ENCODE results near the gene HMG20A. TPM values are rescaled to one million over a fixed set of nuclear protein-coding genes. Genes with fewer than 3 reads are reported as not detected.

The HMG20A gene
- total RNA-seq, 2 donors from 2014 or later, result 24.8 to 55.4 TPM

DNA sequence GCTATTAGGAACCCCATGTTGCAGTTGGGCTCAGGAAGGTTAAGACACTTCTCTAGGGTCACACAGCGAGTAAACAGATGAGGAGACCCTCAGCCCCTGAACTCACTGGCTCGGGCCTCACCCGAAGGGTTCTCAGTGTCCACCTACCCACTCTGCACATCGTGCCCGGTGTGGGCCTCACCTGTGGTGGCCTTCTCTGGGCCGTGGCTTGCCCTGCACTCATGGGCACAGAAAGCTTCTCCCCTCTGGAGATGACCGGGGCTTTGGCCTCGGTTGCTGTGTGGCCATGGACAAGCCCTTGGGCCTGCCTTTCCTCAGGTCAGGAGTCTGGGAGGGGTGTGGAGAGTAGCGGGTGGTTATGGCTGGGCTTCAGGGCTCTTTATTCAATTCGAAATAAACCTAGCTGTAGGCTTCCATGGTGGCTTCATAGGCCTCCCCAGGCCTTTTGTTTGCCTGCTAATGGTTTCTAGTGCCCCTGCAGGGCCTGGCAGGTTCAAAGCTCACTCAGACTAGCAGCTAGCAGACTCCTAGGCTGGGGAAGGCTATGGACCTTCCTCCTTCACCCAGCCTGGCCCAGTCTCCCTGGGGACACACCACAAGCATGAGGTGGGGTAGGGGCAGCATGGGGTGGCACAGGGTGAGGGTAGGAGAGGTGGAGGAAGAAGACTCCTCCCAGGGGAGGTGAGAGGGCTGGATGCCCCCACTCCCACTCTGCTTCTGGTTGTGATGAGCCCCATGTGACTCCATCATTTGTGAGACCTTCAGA is 108.9 kb downstream of the HMG20A start:
- ATAC-seq, result no peak
- peak overlapping the region in 1 of 2 donors; percentile 44 for H3K27ac Mint-ChIP-seq
- H3K36me3 Mint-ChIP-seq, result no peaks in the 10 kb centered on the region
- DNase-seq (ENCODE audit: low spot score in 2 of 2), result no peak
- H3K9me3 Mint-ChIP-seq, result no peaks in the 10 kb centered on the region

DNA sequence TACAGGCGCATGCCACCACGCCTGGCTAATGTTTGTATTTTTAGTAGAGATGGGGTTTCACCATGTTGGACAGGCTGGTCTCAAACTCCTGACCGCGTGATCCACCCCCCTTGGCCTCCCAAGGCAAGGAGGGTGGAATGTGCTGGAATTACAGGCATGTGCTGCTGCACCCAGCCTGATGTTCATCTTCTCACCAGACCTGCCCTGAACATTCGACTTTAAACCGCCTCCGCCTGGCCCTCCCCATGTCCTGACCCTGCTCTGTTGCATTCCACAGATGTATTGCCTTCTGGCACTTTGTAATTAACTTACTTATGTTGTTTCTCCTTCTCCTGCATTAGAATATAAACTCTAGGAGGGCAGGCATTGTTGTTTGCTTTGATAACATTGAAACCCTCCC is 109.9 kb downstream of the HMG20A start:
- H3K27ac Mint-ChIP-seq, result no peak overlapping the region
- no peaks in the 10 kb centered on the region for H3K9me3 Mint-ChIP-seq
- DNase-seq (ENCODE audit: low spot score in 2 of 2) (no peak), ATAC-seq (no peak)
- H3K36me3 Mint-ChIP-seq, result no peaks in the 10 kb centered on the region

DNA sequence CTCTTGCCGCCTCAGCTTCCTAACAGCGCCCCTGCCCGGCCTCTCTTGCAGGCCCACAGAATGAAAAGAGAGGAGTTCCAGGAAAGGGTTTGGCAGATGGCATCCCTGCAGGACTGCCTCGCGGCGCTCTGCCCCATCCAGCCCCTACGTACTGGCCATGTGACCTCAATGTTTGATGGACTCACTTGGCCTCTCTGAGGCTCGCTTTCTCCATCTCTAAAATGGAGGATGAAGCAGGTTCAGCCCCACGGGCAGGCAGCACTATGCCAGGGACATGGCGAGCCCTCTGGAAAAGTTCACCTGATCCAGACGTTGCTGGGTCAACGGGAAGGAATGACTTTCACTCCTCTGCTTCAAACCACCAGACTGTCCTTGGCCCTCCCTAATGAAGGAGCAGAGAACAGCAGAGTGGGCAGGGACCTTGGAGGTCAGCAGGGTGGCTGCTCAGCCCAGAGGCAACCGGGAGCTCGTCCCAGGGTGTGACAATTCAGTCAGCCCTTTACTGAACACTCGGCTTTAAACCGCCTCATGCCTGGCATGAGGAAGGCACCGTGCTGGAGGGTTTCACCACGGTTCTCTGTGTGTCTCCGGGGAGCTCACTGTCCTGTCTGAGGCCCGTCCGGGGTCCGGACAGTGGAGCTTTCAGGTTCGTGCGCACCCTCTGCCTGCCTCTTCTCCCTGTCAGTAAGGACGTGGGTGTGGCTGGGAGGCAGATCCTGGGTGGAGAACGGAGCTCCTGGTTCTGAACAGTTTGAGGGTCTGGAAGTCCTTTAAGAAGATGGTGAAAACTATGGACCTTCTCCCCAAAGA is 110.7 kb downstream of the HMG20A start:
- ATAC-seq, result no peak
- Mint-ChIP-seq H3K9me3 (no peaks in the 10 kb centered on the region), H3K36me3 (no peaks in the 10 kb centered on the region), H3K27ac (no peak overlapping the region)
- no peak for DNase-seq (ENCODE audit: low spot score in 2 of 2)

DNA sequence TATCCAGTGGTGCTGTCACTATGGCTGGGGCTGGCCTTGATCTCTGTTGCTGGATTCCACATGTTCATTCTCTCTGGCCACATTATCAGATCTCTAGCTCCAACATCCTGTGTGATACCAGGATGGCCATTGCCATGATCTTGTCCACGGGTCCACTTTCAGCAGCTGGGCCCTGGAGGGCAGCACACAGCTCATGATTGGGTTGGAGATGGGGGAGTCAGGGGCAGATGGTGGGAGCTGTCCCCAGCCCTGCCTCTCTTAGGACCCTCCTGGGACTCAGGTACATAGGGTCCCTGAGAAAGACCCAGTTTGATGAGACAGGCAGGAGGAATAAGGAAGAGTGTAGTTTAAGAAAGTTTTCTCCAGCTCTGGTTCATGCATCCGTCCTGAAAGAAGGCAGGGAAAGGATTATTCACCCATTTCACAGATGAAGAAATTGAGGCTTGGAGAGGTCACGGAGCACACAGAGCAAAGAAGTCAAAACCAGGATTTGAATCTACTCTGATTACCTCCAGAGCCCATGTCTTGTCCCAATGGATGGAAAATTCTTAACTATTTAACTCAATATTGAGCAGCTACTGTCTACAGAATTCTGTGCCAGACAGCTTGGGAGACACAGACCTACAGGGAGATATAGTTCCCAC is 111.5 kb downstream of the HMG20A start:
- Mint-ChIP-seq H3K36me3 (no peaks in the 10 kb centered on the region), H3K9me3 (no peaks in the 10 kb centered on the region), H3K27ac (no peak overlapping the region)
- no peak for DNase-seq (ENCODE audit: low spot score in 2 of 2)
- no peak for ATAC-seq

DNA sequence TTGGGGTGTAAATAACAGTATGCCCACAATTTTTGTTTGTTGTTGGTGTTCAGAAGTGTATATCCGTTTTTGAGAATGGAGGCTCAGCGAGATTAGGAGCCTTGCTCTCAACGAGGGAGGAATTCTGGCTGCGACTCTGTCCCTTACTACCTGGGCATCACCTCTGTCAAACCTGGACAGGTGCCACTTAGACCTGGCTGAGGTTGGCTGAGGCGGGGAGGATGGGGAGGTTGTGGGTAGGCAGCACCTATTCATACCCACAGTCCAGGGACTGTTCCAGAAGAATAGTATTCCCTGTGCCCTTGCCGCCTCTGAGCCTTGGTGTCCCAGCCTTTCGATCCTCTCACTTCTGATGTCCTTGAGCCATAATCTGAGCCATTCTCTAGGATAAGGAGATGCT is 112.2 kb downstream of the HMG20A start:
- no peak for ATAC-seq
- no peak for DNase-seq (ENCODE audit: low spot score in 2 of 2)
- Mint-ChIP-seq H3K36me3 (no peaks in the 10 kb centered on the region), H3K27ac (no peak overlapping the region), H3K9me3 (no peaks in the 10 kb centered on the region)

DNA sequence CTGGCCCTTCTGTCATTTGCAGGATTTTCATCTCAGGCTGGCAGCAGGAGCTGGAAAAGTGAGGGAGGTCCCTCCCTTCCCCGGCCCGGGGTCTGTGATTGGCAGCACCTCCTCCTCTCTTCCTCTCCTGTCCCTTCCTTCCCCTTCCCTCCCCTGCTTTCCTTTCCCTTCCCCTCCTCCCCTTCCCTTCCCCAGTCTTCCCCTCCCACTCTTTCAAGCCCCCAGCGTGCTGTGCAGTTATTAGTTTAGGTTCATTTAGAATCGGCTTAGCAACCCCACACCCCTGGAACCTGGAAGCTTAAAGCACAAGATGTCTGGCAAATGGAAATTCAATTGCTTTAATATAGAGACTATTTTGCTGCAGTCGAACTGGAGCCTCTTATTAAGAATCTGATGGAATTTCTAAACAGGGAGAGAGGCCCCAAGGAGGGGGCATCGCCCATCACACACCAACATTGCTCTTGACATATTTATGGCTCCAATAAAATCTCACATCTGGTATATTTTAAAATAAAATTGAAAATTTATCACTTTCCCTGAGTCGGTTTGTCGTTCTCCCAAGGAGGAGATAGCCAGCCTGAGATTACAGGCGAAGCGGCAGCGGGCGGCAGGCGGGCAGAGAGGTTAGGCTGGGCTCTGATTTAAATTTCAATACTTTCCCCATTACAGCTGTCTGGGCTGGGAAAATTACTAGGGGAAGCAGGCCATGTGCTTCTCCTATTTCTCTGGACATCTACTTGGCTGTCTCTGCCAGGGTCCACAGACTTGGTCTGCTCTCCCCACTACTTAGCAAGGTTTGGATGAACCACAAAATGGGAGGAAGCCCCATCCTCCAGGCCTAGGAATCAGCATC is 113.1 kb downstream of the HMG20A start:
- Mint-ChIP-seq H3K36me3 (no peaks in the 10 kb centered on the region), H3K9me3 (no peaks in the 10 kb centered on the region), H3K27ac (peak overlapping the region in 1 of 2 donors; percentile 79)
- no peak for DNase-seq (ENCODE audit: low spot score in 2 of 2)
- no peak for ATAC-seq

Other genes with a start within 250 kb of the HMG20A start
- gene PEAK1, start 784 bp upstream of the HMG20A start, total RNA-seq, result 10 to 100 TPM; 26.2 to 27.0 TPM
- not detected for gene LINGO1, start 212.0 kb downstream of the HMG20A start, total RNA-seq

Data from activated naive CD4-positive, alpha-beta T cell treated with anti-CD3 and anti-CD28 coated beads, Interleukin-2, amount 50 U/mL, for 72 hours (primary cell).